HG02623 (cell line): Measurements from ENCODE around the gene ZNF783.
"Not testable (repeated sequence)": the region's sequence is repeated elsewhere in the genome, so short reads cannot be mapped to it uniquely, and the experiment has no call there.

Source experiments
- ATAC-seq: cut with Tn5 transposase; IDR thresholded peaks from one replicate; pipeline ENCODE4 v1.9.1; 2021; ENCODE audit warnings: moderate library complexity; ENCODE audit not compliant: unreplicated experiment

ZNF783 gene

GRCh38 chr7:149329265-149329664, 67.3 kb downstream of the ZNF783 start:
- ATAC-seq = no peak

- ATAC-seq = no peak
Observed at GRCh38 chr7:149329766-149330334, 67.9 kb downstream of the ZNF783 start.

DNA sequence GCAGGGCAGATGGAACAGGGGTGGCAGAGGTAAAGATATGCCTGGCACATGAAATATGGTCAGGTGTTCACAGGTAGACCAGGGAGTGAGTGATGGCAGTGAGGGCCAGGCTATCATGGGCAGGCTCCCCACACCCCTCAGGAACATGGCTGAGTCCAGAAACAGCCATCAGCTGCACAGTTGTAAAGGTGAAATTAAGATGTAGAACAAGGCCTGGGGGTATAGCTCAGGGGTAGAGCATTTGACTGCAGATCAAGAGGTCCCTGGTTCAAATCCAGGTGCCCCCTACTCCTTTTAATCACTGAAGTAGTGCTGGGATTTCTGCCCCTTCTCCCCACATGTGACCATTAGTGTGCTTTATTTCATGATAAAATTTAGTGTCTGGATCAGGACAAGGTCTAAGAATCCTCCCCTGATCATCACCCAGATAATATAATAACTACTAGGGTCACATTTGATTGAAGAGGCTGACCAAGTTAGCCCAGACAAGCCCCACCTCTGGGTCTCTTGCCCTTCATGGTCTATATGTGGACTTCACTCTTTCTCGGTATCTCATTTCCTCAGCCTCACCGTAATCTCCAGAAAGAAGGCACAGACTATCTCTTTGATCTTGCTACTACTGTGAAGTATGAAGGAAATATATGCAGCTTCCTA, 69.0 kb downstream of the ZNF783 start:
- ATAC-seq = no peak

DNA sequence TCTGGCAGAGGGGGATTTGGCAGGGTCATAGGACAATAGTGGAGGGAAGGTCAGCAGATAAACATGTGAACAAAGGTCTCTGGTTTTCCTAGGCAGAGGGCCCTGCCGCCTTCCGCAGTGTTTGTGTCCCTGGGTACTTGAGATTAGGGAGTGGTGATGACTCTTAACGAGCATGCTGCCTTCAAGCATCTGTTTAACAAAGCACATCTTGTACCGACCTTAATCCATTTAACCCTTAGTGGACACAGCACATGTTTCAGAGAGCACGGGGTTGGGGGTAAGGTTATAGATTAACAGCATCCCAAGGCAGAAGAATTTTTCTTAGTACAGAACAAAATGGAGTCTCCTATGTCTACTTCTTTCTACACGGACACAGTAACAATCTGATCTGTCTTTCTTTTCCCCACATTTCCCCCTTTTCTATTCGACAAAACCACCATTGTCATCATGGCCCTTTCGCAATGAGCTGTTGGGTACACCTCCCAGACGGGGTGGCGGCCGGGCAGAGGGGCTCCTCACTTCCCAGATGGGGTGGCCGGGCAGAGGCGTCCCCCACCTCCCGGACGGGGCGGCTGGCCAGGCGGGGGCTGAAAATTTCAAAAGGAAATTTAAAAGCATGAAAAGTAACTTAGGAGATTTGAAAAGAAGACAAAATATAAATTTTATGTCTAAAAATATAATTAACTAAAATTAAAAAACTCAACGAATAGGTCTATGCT, 70.8 kb downstream of the ZNF783 start:
- ATAC-seq = not testable (repeated sequence)

DNA sequence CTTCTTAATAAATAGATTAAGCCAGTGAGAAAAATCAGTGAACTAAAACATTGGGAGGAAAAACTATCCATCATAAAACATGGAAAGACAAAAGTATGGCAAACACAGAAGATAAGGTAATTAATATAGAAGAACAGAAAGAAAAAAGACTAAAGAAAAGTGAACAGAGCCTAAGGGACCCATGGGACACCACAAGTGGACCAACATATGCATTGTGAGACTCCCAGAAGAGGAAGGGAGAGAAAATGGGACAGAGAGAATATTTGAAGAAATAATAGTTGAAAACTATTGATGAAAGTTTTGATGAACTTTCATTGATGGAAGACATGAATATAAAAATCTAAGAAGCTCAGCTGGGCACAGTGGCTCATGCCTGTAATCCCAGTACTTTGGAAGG, 71.3 kb downstream of the ZNF783 start:
- no peak for ATAC-seq

DNA sequence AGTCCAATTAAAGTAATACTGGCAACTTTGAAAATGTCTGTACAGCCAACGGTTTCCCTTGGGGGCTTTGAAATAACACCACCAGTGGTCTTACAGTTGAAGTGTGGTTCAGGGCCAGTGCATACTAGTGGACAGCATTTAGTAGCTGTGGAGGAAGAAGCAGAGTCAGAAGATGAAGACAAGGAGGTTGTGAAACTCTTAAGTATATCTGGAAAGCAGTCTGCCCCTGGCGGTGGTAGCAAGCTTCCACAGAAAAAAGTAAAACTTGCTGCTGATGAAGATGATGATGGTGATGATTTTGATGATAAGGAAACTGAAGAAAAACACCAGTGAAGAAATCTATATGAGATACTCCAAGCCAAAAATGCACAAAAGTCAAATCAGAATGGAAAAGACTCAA, 72.2 kb downstream of the ZNF783 start:
- ATAC-seq = no peak
